ENCODE measurements around the gene LYPD8.

Gene LYPD8

GRCh38 chr1:248756636-248757035 is 1.1 kb upstream of the LYPD8 start:
- DNase-seq: no peak

DNA sequence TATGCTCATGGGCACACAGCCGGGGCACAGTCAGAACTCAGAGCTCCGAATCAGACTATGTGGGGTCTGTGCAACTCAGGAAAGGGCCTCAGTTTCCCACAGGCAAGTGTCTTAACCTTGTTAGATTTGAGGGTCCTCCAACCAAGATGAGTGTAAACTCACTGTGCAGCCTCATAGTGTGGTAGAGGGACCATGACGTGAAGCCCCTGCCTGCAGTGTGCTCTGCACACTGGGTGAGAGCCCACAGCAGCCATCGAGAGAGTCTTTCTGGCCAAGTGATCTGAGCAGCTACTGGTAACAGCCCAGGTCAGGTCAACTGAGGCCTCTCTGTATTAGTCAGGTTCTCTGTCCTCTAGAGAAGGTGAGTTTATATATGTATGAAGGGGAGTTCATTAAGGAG is 592 bp upstream of the LYPD8 start:
- no peak for DNase-seq

DNA sequence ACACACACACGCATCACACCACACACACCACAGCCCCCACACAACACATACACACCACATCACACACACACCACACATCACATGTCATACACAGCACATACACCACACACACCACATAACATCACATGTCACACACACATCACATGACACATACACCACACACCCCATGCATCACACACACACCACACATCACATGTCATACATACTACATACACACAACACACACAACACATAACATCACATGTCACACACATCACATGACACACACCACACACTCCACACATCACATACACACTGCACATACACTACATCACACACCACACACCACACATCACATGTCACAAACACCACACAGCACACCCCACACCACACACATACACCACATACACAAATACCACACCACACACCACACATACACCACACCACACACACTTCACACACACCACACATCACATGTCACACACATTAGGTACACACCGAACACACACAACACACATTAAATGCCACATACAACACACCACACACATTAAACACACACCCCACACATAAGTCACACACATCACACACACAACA is 1.8 kb downstream of the LYPD8 start:
- no peak for DNase-seq

DNA sequence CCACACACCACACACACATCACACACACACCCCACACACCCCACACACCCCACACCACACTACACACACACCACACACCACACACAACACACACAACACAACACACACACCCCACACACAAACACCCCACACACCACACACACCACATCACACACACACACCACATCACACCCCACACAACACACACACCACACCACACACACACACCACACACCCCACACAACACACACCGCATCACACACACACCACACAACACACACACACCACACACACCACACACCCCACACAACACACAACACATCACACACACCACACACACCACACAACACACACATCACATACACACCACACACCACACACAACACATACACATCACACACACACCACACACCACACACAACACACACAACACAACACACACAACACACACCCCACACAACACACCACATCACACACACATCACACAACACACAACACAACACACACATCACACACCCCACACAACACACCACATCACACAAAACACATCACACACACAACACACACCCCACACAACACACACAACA is 2.4 kb downstream of the LYPD8 start:
- DNase-seq: no peak

DNA sequence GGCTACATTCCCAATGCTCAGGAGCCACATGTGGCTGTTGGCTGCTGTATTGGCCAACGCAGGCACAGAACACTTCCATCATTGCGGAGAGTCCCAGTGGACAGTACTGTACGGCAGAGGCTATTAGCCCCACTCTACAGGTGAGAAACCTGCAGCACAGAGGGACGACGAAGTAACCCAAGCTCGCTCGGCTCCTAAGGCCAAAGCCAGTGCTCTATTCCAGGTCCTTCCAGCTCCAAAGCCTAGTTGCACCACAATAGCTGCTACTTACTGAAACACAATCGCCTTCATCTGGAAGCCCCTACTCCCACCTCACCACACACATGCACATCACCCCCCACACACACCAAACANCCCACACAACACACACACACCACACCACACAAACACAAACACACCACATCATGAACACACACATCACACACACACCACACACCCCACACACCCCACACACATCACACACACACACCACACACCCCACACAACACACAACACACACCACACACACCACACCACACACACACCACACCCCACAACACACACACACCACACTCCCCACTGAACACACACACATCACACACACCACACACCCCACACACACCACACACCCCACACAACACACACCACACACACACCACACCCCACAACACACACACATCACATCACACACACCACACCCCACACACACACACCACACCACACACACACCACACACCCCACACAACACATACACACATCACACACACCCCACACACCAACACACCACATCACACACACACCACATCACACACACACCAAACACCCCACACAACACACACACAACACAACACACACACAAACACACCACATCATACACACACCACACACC is 3.2 kb downstream of the LYPD8 start:
- peak; percentile 56 for DNase-seq

DNA sequence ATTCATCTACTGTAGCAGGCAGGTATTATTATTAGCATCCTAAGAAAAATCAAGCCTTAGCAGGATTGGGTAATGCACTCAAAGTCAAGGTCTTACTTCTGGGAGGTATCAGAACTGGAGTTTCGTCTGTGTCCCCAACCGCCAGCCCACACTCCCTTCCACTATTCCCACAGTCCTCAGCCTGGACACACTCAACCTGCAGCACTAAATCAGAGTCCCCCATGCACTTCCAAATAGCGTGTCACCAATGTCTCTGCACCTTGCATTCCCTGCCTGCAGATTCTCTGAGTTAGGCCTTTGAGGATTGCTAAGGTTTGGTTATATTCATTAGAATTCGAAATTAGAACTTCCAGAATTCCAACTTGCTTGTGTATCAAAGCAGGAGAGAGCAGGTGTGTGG is 3.9 kb downstream of the LYPD8 start:
- no peak for DNase-seq

GRCh38 chr1:248751142-248751541 is 4.4 kb downstream of the LYPD8 start:
- DNase-seq: no peak

- DNase-seq: no peak
These were observed 5.1 kb downstream of the LYPD8 start for GRCh38 chr1:248750496-248750895.

DNA sequence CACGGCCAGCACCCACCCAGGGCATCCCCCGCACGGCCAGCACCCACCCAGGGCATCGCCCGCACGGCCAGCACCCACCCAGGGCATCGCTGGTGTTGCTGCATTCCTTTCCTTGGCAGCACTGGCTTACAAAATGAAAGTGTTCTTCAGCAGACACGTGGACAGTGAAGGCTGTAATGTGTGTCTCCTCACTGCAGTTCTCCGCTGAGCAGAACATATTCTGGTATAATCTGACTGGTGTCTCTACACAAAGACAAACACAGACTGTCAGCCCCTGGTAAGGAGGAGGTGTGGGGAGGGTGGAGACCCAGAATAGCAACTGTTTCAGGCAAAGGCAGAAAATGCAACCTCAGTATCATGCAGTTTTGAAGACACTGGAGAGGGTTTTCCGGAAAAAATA is 7.3 kb downstream of the LYPD8 start:
- no peak for DNase-seq

DNA sequence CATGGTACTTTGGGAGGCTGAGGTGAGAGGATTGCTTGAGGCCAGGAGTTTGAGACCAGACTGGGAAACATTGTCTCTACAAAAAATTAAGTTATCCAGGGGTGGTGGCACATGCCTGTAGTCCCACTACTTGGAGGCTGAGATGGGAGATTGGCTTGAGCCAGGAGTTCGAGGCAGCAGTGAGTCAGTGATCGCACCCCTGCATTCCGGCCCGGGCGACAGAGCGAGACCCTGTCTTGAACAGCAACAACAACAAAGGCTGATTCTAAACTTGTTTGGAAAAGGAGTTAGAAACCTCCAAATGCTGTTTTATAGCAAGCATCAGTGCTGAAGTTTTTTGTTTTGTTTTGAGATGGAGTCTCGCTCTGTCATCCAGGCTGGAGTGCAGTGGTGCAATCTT is 14.7 kb downstream of the LYPD8 start:
- no peak for DNase-seq

GRCh38 chr1:248739572-248740205 is 15.9 kb downstream of the LYPD8 start:
- DNase-seq: no peak

- no peak for DNase-seq
These were observed 18.1 kb downstream of the LYPD8 start for GRCh38 chr1:248737457-248737856.

DNA sequence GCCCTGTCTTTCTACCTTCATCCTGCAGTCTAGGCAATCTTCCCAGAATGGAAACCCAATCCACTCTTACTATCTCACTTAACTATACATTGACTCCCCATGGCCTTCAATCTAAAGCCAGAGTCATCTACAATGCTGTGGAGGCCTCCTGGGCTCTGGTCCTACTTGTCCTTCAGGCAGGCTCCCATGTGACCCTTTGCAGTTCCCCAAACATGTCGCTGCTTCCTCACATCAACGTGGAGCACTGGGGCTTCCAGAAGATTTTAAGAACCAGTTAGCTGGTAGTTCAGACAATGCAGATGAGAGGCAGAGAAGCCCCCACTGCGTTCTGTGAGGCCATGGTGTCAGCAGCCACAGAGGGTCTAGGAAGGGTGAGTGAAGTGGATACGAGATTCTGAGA is 18.6 kb downstream of the LYPD8 start:
- no peak for DNase-seq

- no peak for DNase-seq
These were observed 22.0 kb downstream of the LYPD8 start for GRCh38 chr1:248733566-248733965.

DNA sequence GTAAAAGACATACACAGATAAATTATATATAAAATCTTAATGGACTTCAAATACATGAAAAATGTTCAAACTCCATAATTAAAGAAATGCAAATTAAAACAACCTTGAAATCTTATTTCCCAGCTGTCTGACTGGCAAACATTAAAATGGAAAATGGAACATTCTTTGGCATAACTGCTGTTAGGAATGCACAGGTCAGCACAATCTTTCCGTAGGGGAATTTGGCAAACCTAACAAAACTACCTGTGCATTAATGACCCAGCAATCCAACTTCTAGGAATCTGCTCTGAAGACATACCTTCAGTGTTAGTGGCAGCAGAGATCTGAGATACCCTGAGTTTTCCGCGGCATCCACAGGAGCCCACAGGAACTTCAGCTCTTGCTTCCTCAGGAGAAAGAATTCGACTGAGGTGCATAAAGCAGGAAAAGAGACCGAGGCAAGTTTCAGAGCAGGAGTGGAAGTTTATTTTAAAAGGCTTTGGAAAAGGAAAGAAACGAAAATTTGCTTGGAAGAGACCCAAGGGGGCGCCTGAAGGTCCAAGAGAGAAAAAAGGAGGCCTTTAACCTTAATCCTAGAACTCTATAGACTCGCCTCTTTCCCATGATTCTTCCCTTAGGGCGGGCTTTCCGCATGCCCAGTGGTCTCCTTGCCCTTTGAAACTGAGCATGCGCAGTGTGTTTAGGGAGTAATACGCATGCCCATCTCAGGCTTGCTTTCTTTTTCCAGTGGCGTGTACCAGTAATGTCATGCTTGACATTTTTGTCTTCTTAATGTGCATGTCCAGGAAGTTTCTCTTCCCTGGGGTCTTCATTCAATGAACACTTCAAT is 24.8 kb downstream of the LYPD8 start:
- no peak for DNase-seq

DNA sequence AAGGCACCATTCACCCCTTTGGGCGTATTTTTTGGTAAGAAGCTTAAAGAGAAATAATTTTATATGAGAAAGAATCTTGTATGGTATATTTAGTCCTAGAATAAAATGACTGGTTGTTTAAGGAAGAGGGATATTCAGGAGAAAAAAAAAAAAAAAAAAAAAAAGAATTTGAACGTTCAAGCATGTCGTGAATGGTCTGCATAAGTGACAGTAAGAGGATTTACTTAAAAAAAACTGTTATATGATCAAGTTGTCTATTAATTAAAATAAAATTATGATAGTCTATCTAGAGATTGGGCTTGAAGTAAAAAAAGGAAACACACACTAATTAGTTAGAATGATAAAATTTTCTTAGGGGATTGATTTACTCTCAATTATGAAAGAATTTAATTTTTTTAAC is 41.3 kb downstream of the LYPD8 start:
- no peak for DNase-seq

GRCh38 chr1:248710305-248710900 is 45.2 kb downstream of the LYPD8 start:
- no peak for DNase-seq

- DNase-seq: no peak
These were observed 51.0 kb downstream of the LYPD8 start for GRCh38 chr1:248704606-248705005.

GRCh38 chr1:248703674-248704073 is 51.9 kb downstream of the LYPD8 start:
- DNase-seq: no peak

DNA sequence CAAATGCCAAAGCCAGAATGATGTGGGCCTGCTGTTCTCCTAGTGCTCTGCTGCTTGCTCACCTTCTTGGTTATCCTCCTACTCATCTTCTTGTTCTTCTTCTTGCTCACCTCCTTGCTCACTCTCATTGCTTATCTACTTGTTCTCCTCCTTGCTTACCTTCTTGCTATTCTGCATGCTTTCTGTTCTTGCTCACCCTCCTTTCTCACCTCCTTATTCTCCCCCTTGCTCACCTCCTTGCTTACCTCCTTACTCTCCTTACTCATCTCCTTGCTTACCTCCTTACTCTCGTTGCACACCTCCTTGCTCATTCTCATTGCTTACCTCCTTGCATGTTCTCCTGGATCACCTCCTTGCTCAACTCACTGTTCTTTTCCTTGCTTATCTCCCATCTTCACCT is 52.8 kb downstream of the LYPD8 start, which contains the start of gene OR14I1:
Gene OR14I1 (minus strand): TSS at position 53 of the 400 bp plus-strand sequence.
- DNase-seq: no peak

DNA sequence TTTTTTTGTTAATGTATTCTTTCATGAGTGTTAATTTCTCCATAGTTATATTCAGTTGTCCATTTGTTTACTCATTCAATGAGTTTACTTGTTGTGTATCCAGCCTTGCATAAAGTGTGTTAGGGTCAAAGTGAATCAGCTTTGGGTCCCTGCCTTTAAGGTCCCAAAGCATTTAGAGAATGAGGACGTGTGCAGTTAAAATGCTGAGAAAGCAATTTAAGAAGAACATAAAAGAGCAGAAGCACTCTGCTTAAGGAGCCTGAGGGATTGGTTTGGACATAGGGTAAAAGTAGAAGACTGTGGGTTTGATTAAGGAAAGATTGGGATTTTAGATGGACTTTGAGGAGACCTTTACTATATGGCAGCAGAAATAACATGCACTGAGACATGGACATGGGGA is 56.5 kb downstream of the LYPD8 start:
- no peak for DNase-seq

GRCh38 chr1:248697907-248698306 is 57.7 kb downstream of the LYPD8 start:
- no peak for DNase-seq
